GM12878 (cell line): ENCODE measurements around the gene RNF115.
"Not testable (repeated sequence)": the region's sequence is repeated elsewhere in the genome, so short reads cannot be mapped to it uniquely, and the experiment has no call there.

ENCODE experiments used
- ATF3 ChIP-seq: IDR thresholded peaks from 2 replicates; pipeline ENCODE4 v1.6.1; 2011; ENCODE audit warnings: low read depth, mild to moderate bottlenecking, low read length, moderate library complexity, borderline replicate concordance; ENCODE audit errors: extremely low read depth
- CEBPZ ChIP-seq: fragments of 150-350 bp; IDR thresholded peaks from 2 replicates; pipeline ENCODE4 v1.6.1; 2016; ENCODE audit warnings: low read depth, low read length
- EP300 ChIP-seq, 2 experiments: fragments of 150-350 bp in 1 of 2; IDR thresholded peaks; 2 replicates each; pipeline ENCODE4 v1.6.1; 2011 to 2012; ENCODE audit warnings: low read depth in 2 of 2, low read length in 2 of 2, borderline replicate concordance in 1 of 2, improper control_type of control experiment in 1 of 2, inconsistent platforms in 1 of 2; ENCODE audit not compliant: control insufficient read depth in 1 of 2
- IRF3 ChIP-seq: fragments of 450-650 bp; IDR thresholded peaks from 2 replicates; pipeline ENCODE4 v1.6.1; 2014; ENCODE audit warnings: mild to moderate bottlenecking
- NFYA ChIP-seq: IDR thresholded peaks from 2 replicates; pipeline ENCODE4 v1.6.1; 2011; ENCODE audit warnings: low read depth, mild to moderate bottlenecking, low read length, improper control_type of control experiment, borderline replicate concordance
- NR2F1 ChIP-seq: fragments of 450-650 bp; conservative IDR thresholded peaks from 2 replicates; pipeline ENCODE4 v1.6.1; 2017; ENCODE audit warnings: mild to moderate bottlenecking
- POLR2A ChIP-seq: IDR thresholded peaks from 2 replicates; pipeline ENCODE4 v1.6.1; 2011; ENCODE audit warnings: low read depth, mild to moderate bottlenecking, low read length
- POLR2AphosphoS5 ChIP-seq: IDR thresholded peaks from 2 replicates; pipeline ENCODE4 v1.6.1; 2011; ENCODE audit warnings: mild to moderate bottlenecking, low read length, inconsistent platforms
- RCOR1 ChIP-seq: conservative IDR thresholded peaks from 2 replicates; pipeline ENCODE4 v1.6.1; 2012; ENCODE audit warnings: low read depth, low read length, improper control_type of control experiment
- SMC3 ChIP-seq: IDR thresholded peaks from 2 replicates; pipeline ENCODE4 v1.6.1; 2011; ENCODE audit warnings: low read length, improper control_type of control experiment, borderline replicate concordance
- SP1 ChIP-seq: IDR thresholded peaks from one replicate; pipeline ENCODE4 v1.6.1; 2011; ENCODE audit warnings: low read depth, low read length
- TF ChIP-seq, protein P1 (sequence below), 3 experiments: IDR thresholded peaks in 2 of 3; conservative IDR thresholded peaks in 1 of 3; 2 replicates each; pipeline ENCODE4 v1.5.1; 2011; ENCODE audit warnings: low read depth in 3 of 3, low read length in 3 of 3, mild to moderate bottlenecking in 3 of 3, control low read depth in 2 of 3, moderate library complexity in 2 of 3, inconsistent platforms in 1 of 3, mixed read lengths in 1 of 3; ENCODE audit not compliant: control insufficient read depth in 2 of 3, insufficient read depth in 1 of 3; ENCODE audit errors: extremely low read depth in 1 of 3
- TF ChIP-seq, protein P2 (sequence below): fragments of 450-650 bp; IDR thresholded peaks from 2 replicates; pipeline ENCODE4 v1.6.1; 2018; ENCODE audit warnings: borderline replicate concordance, mild to moderate bottlenecking; ENCODE audit not compliant: partially characterized antibody
- TF ChIP-seq, protein P3 (sequence below): IDR thresholded peaks from 2 replicates; pipeline ENCODE4 v1.6.1; 2012; ENCODE audit warnings: mild to moderate bottlenecking, low read depth, low read length

DNA sequence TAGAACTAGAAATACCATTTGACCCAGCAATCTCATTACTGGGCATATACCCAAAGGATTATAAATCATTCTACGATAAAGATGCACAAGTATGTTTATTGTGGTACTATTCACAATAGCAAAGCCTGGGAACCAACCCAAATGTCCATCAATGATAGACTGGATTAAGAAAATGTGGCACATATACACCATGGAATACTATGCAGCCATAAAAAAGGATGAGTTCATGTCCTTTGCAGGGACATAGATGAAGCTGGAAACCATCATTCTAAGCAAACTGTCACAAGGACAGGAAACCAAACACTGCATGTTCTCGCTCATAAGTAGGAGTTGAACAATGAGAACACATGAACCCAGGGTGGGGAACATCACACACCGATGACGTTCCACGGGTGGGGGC lies 97.7 kb downstream of the RNF115 start:
- not testable (repeated sequence) for TF ChIP-seq SP1; POLR2AphosphoS5; CEBPZ; ATF3; NR2F1; NFYA; IRF3; EP300 (IDR thresholded peaks at IDR 0.05; ENCODE audit: borderline replicate concordance in 1 of 2, control insufficient read depth in 1 of 2, low read depth in 2 of 2, low read length in 2 of 2); POLR2A; RCOR1; SMC3
- TF ChIP-seq, protein P1, sequence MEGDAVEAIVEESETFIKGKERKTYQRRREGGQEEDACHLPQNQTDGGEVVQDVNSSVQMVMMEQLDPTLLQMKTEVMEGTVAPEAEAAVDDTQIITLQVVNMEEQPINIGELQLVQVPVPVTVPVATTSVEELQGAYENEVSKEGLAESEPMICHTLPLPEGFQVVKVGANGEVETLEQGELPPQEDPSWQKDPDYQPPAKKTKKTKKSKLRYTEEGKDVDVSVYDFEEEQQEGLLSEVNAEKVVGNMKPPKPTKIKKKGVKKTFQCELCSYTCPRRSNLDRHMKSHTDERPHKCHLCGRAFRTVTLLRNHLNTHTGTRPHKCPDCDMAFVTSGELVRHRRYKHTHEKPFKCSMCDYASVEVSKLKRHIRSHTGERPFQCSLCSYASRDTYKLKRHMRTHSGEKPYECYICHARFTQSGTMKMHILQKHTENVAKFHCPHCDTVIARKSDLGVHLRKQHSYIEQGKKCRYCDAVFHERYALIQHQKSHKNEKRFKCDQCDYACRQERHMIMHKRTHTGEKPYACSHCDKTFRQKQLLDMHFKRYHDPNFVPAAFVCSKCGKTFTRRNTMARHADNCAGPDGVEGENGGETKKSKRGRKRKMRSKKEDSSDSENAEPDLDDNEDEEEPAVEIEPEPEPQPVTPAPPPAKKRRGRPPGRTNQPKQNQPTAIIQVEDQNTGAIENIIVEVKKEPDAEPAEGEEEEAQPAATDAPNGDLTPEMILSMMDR (IDR thresholded peaks at IDR 0.05 in 2 of 3, conservative IDR thresholded peaks at IDR 0.05 in 1 of 3; ENCODE audit: control insufficient read depth in 2 of 3, extremely low read depth in 1 of 3, insufficient read depth in 1 of 3, low read depth in 3 of 3, low read length in 3 of 3): not testable (repeated sequence)
- TF ChIP-seq, protein P2, sequence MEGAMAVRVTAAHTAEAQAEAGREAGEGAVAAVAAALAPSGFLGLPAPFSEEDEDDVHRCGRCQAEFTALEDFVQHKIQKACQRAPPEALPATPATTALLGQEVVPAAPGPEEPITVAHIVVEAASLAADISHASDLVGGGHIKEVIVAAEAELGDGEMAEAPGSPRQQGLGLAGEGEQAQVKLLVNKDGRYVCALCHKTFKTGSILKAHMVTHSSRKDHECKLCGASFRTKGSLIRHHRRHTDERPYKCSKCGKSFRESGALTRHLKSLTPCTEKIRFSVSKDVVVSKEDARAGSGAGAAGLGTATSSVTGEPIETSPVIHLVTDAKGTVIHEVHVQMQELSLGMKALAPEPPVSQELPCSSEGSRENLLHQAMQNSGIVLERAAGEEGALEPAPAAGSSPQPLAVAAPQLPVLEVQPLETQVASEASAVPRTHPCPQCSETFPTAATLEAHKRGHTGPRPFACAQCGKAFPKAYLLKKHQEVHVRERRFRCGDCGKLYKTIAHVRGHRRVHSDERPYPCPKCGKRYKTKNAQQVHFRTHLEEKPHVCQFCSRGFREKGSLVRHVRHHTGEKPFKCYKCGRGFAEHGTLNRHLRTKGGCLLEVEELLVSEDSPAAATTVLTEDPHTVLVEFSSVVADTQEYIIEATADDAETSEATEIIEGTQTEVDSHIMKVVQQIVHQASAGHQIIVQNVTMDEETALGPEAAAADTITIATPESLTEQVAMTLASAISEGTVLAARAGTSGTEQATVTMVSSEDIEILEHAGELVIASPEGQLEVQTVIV: not testable (repeated sequence)
- TF ChIP-seq, protein P3, sequence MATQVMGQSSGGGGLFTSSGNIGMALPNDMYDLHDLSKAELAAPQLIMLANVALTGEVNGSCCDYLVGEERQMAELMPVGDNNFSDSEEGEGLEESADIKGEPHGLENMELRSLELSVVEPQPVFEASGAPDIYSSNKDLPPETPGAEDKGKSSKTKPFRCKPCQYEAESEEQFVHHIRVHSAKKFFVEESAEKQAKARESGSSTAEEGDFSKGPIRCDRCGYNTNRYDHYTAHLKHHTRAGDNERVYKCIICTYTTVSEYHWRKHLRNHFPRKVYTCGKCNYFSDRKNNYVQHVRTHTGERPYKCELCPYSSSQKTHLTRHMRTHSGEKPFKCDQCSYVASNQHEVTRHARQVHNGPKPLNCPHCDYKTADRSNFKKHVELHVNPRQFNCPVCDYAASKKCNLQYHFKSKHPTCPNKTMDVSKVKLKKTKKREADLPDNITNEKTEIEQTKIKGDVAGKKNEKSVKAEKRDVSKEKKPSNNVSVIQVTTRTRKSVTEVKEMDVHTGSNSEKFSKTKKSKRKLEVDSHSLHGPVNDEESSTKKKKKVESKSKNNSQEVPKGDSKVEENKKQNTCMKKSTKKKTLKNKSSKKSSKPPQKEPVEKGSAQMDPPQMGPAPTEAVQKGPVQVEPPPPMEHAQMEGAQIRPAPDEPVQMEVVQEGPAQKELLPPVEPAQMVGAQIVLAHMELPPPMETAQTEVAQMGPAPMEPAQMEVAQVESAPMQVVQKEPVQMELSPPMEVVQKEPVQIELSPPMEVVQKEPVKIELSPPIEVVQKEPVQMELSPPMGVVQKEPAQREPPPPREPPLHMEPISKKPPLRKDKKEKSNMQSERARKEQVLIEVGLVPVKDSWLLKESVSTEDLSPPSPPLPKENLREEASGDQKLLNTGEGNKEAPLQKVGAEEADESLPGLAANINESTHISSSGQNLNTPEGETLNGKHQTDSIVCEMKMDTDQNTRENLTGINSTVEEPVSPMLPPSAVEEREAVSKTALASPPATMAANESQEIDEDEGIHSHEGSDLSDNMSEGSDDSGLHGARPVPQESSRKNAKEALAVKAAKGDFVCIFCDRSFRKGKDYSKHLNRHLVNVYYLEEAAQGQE: not testable (repeated sequence)
